HG03460 (cell line): Measurements from ENCODE around the gene ANK3.

Source experiments
- ATAC-seq: cut with Tn5 transposase; IDR thresholded peaks from one replicate; pipeline ENCODE4 v1.9.1; 2021; ENCODE audit not compliant: unreplicated experiment

Gene ANK3

DNA sequence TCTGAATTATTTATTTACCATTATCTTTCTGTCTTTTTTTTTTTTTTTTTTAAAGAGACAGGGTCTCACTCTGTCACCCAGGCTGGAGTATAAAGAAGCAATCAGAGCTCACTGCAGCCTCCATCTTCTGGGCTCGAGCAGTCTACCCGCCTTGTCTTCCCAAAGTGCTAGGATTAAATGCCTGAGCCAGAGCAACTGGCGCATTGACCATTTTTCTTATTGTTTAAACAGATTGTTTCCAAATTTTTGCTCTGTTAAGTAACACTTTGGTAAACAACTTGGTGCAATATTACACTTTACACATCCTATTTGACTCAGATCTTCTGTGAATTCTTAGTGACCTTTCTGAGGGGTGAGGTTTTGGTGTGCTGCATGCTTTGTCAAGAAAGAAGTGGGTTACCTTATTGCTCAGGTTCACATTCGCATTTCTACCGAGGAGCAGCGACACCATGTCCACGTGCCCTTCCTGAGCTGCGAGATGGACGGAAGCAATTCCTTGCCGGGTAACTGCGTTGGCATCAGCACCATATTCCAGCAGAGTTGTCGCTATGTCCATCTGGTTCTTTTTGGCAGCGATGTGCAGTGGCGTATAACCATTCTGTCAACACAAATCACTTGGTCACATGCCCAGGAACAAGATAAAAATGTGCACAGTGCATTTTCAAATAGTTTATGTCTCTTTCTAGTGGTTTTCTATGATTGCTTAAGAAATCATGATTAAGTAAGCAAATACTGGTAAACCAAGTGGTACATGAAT, 203.2 kb downstream of the ANK3 start:
- ATAC-seq = no peak

DNA sequence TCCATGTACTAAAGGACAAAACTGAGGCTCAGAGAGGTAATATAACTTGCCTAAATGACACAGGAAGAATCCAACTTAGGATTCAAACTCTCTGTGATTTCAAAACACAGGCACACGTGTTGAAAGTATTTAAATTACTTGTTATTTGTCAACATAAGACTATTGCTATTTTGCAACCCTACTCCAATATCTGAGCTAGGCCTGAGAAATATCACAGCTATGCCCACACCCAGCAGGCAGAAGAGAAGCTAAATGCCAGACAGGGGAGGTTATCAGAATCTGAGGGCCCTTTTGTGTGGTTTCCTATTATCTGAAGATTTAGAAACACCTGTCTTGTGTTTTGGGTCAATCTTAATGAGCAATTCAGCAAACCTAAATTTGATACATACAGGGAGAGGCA, 204.3 kb downstream of the ANK3 start:
- no peak for ATAC-seq

DNA sequence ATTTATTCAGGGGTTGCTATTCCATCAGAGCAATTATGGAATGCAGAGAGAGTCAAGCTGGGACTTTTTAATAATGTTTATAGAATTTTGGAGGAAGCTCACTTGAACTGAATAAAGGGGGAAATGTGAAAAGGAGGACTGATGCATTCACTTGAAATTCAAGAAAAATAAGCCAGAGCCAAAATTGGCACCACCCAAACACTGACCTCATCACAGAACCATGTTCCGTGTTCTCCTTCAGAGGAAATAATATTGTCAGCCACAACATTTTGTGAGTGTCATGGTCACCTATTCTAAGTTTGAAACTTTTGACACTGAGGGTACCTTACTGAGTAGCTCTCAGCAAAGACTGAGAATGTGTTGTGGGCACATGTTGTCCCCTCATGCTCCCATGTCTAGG, 207.0 kb downstream of the ANK3 start:
- ATAC-seq = no peak

DNA sequence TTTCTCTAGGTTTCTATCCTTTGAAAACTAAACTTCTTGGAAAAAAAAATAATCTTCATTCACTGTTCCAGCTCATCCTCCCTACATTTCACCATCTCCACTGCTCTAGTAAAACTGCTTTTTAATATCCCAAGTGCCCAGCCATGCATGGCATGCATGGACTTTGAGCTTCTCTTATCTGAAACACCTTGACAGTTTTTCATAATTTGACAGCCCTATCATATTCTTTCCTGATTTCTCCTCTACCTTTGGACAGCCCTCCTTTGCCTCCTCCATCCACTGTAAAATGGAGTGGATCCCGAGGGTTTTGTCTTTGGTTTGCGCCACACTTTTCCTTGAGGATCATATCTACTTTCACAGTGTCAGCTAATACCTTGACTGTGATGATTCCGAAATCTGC, 212.8 kb downstream of the ANK3 start:
- ATAC-seq = no peak

DNA sequence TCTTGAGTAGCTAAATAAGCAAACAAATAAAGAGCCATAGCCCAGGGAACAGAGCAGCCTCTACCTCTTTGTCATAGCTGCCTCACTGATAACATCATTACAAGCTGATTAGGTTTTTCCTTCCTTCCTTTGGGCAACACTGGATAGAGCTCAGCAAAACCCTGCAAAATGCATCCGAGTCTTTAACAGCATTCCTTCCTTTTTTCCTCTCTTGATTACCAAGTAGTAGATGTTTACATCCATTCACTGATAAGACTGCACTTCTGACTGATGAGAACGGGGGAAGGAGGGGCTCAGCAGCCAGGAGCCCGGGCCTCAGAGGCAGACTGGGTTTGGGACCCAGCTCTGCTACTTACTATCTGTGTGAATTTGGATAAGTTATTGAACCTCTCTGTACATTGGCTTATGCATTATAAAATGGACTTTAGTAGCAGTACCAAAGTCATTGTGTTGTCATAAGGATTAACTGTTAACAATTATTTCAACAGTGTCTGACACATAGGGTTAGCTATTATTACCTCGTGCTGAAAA, 214.2 kb downstream of the ANK3 start:
- ATAC-seq = no peak

DNA sequence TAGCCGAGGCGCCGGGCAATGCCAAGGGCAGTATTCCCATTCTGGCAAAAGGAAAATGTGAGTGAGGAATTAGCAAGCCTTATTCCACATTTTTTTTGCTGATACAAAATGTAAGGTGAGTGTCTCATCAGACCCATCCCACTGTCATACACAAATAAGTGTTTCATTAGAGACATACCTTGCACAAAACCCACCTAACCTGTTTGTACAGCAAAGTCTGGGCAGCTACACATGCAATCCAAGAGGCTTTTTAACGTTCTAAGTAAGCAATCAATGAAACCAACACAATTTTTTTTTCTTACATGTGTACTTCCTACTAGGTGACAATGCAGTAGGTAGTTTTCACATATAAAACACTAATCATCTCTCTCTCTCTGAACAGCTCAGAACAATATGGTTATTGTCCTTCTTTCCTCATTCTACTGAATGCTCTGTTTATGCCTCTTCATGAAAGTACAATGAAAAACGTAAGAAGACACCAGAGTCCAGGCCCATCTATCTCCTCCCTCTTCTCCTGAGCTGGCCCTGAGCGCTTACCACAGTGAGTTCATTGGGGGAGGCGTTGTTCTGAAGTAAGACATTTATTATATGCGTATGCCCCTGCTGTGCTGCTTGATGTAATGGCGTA, 217.2 kb downstream of the ANK3 start:
- no peak for ATAC-seq

GRCh38 chr10:60171436-60172013, 218.2 kb downstream of the ANK3 start:
- ATAC-seq = no peak

GRCh38 chr10:60170250-60170649, 219.4 kb downstream of the ANK3 start:
- ATAC-seq = no peak

DNA sequence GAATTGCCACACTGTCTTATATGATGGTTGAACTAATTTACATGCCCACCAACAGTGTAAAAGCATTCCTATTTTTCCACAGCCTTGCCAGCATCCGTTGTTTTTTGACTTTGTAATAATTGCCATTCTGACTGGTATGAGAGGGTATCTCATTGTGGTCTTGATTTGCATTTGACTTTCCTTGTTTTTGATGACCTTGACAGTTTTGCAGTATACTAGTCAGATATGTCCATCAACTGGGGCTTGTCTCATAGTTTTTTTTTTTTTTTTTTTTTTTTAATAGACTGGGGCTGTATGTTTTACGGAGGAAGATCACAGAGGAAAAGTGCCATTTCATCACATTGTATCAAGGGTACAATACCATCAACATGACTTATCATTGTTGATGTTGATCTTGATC, 220.6 kb downstream of the ANK3 start:
- no peak for ATAC-seq

DNA sequence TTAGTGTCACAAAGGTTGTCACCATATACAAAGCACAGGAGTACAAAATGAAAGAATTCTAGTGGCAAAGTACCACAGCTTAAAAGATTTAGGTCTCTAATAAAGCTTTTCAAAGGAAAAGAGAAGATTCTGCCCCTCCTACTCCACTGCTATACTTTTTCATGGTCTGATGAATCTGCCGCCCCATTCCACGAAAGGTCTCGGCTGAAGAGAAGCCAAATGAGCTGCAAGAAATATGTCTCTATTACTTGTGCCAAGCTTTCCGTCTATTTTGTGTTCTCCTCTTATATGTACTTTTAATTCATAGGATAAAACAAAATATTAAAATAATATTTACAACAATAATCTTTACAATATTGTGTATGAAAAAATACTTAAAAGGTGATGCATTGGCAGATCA, 222.6 kb downstream of the ANK3 start:
- no peak for ATAC-seq

DNA sequence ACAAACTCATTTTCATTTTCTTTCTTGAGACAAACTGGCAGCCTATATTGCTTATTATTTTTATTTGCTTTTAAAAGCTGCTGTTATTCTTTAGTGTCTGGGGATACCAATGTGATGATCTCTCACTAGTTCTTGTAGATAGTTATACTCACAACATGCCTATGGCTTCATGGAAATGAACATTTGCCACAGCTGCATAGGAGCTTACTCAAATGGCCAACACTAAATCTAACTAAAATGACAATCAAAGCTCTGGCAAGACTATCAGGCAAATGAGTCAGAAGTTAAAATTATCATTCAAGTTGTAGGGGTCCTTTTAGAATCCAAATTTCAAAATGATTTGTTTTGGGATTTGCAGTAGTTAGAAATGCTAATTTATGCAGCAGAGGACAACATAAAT, 225.9 kb downstream of the ANK3 start:
- no peak for ATAC-seq

- ATAC-seq = no peak
Measured at GRCh38 chr10:60162631-60163030, 227.0 kb downstream of the ANK3 start.

- no peak for ATAC-seq
Measured at GRCh38 chr10:60155943-60156683, 233.6 kb downstream of the ANK3 start.

GRCh38 chr10:60155099-60155877, 234.4 kb downstream of the ANK3 start:
- ATAC-seq = no peak

- ATAC-seq = no peak
Measured at GRCh38 chr10:60149003-60149402, 240.7 kb downstream of the ANK3 start.

DNA sequence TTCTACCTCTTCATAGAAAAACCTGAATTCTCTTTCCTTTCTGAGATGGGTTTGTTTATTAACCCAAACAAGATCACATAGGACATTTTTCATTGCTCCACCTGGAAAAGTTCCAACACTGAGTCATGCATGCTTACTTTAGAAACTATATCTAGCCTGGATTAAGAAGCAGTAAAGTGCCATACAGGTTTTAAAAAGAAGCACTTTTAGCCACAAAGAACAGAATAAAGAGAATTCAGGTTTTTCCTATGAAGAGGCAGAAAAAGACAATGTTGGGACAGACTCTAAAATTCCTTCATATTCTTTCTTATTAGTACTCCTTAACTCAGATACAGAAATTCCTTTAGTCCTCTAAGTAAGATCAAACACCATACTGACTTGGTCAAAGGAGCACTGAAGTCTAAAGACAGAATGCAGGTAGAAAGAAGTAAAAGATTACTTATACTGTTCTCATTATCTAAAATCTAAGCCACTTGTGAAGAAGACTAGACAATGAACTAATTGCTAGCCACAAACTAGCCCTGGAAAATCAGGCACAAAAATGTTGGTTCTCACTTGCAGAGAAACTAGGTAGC, 241.3 kb downstream of the ANK3 start:
- no peak for ATAC-seq

DNA sequence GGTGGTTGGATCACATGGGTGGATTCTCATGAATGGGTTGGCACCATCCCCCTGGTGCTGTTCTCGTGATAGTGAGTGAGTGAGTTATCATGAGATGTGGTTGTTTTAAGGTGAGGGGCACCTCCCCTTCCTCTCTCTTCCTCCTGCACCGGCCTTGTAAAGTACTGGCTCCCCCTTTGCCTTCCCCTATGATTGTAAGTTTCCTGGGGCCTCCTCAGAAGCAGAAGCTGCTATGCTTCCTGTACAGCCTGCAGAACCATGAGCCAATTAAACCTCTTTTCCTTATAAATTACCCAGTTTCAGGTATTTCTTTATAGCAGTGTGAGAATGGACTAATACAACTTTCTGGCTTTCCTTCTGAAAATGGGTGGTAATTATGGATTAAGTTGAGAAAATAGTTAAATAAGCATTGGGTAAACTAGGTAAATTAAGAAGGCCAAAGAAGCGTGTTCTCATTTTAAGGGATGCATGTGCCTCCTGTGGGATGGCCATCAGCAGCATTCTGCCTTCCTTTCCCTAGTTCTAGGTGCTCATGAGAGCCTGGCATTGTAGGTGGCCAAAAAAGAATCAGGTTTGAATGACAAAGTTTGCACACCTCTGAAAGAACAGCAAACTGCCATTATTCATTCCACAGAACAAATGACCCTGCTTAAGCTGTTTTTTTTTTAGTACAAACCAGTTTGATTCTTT, 242.0 kb downstream of the ANK3 start:
- no peak for ATAC-seq

DNA sequence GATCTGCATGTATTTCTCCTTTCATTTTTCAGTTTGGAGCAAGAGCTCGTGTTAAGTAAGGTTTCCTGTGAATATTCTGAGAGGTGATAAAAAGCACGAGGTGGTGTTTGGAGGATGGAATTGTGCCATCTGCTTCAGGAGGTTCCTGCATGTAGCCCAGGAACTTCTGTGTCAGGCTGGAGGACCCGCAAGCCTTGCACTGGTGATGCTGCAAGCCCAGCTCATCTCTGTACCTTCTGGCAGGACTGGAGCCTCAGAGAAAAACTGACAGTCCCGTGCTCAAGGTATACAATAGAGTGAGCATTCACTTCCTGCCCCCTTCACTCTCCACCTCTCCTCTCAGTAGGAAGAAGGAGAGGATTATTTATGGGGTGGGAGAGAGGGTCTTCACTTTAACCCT, 242.7 kb downstream of the ANK3 start:
- ATAC-seq = no peak

GRCh38 chr10:60144099-60144498, 245.6 kb downstream of the ANK3 start:
- ATAC-seq = no peak

DNA sequence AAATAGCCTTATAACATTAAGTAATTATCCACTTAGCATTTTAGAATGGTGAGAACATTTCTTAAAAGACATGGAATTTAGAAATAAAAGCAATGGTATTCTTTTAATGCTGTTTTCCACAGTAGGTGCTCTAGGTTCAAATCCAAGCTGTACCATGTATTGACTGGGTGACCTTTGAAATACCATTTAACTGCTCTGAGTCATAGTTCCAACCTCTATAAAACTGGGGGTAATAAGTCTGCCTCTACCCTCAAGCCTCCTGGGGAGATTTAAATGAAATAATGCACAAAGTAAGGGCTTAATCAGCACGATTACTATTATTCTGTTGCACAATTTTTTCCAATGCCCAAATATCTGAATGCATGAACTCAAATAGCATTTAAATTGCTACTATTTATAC, 246.9 kb downstream of the ANK3 start:
- no peak for ATAC-seq
